NK-92 (cell line): ENCODE results near the gene DDI2.
"Not testable (repeated sequence)": the region's sequence is repeated elsewhere in the genome, so short reads cannot be mapped to it uniquely, and the experiment has no call there.

Experiments
- DNase-seq: peaks from one replicate; lab custom pipeline; 2025; ENCODE audit not compliant: unreplicated experiment; lab: John Stamatoyannopoulos, UW

The DDI2 gene

DNA sequence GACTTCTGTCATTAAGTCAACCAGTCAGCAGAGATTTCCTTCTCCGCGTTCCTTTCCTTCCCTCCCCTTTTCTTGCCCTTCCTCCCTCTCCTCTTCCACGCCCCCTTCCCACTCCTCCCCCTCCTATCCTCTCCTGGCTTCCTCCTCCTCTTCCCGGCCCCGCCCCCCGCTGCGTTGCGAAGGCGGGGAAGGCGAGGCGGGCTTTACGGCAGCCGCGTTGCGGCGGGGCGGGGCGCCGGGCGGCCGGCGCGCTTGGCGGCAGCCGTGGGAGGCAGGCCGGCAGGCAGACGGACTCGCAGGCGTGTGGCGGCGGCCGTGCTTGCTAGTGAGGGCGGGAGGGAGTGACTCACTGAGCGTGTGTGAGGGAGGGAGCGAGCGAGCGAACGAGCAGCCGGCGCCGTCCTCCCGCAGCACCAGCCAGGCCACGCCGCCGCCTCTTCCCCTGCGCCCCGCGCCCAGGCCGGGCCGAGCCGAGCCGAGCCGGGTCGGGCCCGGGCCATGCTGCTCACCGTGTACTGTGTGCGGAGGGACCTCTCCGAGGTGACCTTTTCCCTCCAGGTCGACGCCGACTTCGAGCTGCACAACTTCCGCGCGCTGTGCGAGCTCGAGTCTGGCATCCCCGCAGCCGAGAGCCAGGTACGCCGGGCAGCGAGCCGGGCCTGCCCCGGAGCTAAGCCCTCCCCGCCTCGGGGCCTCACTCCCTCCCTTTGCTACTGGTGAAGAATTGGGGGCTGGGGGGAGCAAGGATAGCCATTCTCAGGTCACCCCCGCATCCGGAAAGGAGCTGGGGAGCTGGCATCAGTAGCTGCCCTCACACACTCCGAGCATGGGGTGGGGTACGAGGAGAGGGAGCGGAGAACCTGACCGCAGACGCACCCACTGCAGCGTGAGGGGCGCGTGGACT is at the start of gene DDI2:
TSS of gene DDI2 (plus strand) at position 286 of the 904 bp plus-strand sequence. CDS start at position 499, 213 bp downstream.
- peak; percentile 78 for DNase-seq

DNA sequence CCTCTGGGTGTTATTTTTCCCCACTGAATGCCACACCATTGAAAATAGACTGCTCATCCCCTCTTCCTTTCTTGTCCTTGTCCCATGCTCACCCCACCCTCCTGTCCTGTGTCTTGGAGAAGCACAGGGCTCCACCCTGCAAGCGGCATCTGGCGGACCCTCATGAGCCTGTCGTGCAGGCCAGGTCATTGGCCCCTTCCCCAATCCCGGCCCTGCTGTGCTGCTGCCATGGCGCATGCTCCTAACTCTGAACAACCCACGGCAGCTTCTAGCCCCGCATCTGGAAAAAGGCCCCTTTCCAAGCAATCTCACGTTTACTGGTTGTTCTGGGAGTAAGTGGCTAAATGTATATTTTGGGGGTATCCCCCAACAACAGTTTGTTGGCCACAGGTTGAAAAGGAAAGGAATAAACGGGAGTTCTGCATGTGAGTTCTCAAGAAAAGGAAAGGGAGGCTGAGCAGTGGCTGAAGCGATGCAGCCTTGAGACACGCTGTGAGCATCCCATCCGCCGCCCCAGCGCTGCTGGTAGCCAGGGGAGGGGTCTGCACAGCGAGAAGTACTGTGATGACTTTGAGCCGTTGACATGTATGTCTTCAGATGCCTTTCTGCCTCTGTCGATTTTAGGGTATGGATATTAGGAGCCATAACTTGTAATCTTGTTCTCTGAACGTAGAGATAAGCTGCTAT is 48.7 kb upstream of the DDI2 start:
- no peak for DNase-seq

DNA sequence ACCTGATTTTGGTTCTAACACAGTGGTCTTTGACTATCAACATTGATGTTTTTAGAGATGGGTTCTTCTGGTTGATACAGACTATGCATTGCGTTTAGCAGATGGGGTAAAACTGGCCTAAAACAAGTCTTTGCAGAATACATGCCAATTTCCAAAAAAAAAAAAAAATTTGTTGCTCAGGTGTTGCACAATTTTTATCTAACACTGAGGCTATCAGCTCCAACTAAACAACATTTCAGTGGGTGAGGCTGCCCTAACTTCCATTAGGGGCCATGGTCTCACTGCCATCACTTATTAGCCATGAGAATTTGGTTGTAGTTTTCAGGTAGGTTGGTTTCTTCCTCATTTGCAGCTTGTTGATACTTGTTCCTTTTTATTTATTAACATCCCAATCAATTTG is 46.4 kb upstream of the DDI2 start:
- no peak for DNase-seq

DNA sequence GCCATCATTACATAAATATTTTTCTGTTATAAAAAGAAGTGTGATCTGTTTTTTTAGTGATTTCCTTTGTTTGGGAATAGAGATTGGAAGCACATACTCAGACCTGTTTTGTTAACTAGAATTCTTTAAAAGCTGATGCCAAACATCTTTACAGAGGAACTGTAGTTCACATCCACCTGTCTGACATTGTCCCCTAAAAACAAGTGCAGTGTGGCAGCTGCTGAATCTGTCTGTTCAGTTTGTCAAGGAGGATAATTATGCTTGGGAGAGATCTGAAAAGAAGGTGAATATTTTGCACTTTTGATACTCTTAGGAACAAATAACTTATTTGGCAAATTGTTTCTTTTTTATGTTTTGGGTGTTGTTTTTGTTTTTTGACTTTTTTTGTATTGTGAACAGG is 46.0 kb upstream of the DDI2 start:
- DNase-seq = no peak

DNA sequence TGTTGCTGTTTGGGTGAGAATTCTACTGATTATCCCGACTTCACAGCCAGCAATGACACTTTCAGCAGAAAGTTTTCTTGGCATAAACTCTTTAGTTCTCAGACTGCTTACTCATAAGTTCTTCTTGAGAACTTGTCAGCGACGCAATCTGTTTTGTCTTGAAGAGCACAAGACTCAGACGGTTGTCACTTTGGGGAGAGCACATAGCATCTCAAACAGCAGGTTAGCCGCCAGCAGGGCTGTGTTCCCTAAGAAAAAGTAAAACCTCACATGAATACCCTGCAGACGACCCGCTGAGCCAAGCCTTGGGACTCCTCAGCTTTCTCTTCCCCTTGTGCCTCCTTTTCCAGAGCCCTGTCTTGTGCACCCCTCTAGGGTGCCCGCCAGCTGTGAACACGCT is 43.8 kb upstream of the DDI2 start:
- DNase-seq = no peak

DNA sequence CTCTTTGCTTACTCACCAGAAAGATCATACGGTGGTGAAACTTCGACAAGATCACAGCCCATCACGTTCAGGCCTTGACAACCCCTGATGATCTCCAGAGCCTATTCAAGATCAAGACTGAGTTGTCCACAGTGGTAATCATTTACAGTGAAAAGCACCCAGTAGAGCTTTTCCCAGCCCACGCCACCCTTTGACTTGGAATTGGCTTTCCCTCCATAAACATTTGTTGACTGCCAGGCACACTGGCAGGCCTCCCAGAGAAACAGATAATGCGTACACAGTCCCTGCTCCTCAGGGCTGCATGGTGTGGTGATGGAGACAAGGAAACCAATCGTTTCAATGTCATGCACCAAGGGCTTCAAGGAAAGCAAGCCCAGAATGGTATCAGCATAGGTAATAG is 42.5 kb upstream of the DDI2 start:
- no peak for DNase-seq

DNA sequence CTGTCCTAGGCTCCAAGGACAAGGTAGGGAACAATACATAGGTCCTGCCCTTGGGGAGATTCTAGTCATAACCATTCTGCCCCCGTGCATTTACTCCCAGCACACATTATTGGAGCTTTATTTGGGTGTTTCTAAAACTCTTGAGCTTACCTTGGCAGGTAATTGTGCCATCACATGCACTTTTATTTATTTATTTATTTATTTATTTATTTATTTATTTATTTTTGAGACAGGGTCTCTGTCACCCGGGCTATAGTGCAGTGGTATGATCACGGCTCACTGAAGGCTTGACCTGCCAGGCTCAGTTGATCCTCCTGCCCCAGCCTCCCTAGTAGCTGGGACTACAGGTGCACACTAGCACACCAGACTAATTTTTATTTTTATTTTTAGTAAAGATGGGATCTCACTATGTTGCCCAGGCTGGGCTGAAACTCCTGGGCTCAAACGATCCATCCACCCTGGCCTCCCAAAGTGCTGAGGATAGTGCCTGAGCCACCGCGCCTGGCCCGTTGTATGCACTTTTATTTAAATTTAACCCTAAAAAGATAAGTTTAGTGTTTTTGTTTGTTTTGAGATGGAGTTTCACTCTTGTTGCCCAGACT is 41.6 kb upstream of the DDI2 start:
- no peak for DNase-seq

DNA sequence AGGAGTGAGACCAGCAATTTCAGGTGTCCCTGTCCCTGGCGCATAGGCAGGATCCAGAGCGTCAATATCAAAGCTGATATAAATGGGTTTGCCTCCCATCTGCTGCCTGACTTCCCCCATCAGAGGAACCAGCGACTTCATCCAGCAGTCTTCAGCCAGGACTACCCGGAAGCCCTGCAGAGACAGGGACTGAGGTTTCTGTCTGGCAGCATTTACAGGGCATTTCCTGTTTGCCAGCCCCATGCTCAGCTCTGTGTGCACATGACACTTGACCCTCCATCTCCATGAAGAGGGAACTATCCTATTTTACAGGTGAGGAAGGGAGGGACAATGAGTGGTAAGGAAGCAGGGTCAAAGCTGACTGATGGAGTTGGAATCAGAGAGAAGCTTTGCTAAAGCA is 39.6 kb upstream of the DDI2 start:
- no peak for DNase-seq

DNA sequence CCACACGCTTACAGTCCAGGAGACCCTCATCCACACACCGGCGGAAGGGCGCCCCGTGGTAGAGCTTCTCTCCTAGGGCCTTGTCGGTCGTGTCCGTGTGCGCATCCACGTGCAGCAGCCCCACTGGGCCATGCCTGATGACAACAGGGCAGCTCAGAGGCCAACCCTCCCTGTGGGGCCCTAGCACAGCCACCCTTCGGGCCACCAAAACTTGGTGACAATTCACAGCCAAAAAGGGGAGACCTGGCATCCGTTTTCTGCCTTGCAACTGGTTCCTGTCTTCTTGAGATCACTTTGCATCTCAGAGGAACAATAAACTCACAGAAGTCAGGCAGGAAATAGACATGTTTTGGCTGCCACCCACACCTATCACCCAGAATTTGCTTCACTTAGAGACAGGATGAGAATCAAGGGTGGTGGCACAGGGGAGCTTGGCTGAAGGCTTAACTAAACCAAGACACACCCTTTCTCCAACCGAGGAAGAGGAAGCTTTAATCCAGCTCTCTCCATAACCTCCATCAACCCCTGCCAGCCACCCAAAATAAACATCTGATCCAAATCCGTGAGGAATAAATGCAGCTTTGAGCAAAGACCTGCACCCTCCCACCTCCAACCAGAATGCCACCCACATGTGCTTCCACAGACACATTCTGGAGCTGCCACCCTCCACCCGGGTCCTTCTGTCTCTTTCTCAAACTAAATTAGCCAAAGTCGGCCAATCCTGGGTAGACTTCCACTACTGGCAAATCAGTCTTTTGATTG is 38.2 kb upstream of the DDI2 start:
- no peak for DNase-seq

DNA sequence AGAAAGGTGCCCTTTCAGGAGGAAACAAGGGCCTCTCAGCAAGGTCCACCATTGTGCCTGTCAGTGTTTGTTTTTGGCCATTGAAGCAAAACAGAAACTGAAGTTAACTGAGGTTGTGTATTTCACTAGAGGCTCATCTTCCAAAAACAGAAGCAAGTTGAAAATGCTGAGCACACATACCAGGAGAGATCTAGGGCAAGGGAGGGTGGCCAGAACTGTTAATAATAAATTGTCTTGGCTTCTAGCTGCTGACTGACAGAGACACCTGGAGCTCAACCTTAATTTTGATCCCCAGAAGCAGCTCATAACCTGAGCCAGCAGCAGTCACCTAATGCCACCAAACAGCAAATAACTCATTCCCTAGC is 37.6 kb upstream of the DDI2 start:
- DNase-seq = no peak

DNA sequence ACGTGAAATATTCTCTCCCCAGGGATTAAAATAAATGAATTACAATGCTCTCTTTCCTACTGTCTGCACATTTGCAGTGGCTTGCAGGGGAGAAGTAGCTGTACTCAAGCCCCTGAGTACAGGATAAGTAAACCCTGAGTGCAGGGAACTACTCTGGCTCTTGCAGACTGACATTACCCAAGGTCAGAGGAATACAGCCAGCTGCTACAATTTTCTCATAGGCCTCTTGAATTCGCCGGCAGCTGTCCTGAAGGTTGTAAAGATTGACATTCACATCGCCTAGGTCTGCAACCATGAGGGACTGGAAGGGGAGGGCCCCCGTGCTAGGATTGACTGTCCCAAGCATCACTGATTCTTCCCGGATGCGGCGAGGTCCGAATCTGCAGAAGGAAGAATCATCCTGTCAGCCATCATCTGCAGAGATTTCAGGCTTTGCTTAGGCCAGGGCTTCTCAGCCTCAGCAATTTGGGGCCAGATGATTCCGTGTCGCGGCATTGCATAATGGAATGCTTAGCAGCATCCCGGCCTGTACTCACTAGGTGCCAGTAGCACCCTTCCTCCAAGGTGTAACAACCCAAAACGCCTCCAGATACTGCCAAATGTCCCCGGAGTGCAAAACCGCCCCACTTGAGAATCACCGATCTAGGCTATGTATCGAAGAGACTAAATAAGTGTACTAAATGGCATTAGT is 34.1 kb upstream of the DDI2 start:
- DNase-seq = no peak

DNA sequence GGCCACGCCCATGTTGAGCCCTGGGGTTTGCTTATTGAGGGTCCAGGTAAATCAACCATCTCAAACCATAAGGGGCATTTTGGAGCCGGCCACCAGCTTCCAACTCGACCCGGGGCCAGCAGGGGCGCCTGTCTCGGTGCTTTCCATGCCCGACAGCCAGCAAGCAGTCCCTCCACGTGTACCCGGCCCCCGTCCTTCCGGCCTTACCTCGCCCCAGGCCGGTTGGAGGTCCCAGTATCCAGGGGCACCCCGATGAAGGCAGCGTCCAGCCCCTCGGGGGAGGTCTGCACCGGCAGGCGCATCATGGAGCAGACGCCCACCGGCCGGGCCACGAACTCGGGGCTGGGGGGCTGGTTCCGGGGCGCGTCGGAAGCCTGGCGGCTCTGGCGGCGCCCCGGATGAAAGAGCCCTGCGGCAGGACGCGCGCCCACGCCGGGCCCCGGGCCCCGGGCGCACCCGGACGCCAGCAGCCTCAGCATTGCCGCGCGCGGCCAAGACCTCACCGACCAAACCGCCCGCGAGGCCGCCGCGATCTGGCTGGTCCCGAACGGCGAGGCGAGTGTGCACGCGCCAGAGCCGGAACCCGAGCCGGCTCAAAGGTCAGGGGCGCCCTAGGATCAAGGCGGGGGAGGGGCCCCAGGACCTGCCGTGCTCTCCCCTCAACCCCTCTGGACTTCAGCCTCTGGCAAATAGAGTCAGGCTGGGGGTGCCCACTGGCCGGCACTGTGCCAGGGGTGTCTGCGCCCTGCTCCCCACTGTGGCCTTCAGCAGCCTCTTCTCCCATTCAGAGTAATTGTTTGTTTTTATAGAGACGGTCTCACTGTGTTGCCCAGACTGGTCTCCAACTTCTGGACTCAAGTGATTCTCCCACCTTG is 32.5 kb upstream of the DDI2 start, which contains the start of gene AGMAT:
TSS of gene AGMAT (minus strand) at position 563 of the 875 bp plus-strand sequence. CDS start at position 479, 84 bp downstream.
- no peak for DNase-seq

DNA sequence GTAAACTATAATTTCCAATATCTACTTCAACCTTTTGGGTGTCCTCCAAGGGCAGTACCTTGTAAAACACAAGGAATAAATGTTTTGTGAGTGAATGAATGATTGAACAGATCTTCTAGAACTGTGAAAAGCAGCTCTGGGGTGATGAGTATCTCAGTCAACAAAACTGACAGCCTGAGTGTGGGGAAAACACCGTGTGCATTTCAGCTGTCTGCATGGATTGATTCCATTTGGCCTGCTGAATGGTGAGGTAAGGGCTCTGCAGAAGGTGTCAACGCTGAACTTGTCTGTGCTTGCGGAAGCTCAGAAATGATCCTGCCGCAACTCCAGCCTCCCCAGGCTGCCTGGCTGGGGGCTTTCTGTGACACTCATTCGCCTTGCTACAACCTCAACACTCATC is 25.0 kb upstream of the DDI2 start:
- no peak for DNase-seq

DNA sequence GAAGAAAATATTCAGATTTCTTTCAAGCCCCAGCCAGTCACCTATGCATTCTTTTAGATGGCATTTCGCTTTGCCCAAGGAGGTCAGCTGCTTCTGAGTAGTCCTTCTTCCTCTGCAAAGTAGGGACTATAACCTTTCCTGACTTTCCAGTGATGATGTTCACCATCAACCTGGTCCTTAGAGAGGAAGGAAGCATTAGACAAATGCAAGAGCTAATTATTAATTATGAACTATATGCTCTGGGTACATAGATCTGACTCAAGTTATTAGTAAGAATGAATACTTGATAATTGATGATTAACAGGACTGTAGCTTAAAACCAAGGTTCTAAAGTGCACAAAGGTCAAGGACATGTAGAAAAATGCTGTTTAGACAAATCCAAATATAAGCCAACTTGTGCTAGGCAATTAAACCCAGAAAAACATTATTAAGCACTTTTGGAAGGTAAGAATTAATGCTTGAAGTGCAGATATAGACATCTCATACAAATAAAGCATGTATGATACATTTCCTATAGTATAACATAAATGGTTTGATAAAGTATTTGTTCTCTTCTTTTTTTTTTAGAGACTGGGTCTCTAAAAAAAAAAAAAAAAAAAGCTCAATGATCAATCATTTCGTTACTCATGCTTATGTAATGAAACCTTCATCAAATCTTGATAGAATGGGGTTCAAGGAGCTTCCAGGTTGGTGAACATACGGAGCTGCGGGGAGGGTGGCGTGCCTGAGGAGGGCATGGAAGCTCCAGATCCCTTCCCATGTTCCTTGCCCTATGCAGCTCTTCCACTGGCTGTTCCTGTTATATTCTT is 21.2 kb upstream of the DDI2 start:
- no peak for DNase-seq

DNA sequence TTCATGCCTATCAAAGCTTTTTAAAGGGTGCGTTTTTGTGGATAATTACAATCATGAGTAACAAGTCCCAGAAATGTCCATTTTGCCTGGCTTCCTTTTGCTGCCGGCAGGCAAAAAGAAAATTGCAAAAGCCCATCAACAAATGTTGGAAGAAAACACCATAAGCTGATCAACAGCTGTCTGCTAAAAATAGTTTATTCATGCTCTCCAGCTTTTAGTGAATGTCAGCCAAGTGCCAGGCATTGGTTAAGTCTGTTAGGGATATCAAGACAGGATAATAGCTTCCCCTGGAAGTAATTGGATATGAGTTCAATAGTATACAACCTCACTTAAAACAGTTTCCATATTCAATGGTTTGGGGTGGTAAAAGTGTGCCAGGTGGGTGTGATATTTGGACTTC is 18.8 kb upstream of the DDI2 start:
- no peak for DNase-seq

DNA sequence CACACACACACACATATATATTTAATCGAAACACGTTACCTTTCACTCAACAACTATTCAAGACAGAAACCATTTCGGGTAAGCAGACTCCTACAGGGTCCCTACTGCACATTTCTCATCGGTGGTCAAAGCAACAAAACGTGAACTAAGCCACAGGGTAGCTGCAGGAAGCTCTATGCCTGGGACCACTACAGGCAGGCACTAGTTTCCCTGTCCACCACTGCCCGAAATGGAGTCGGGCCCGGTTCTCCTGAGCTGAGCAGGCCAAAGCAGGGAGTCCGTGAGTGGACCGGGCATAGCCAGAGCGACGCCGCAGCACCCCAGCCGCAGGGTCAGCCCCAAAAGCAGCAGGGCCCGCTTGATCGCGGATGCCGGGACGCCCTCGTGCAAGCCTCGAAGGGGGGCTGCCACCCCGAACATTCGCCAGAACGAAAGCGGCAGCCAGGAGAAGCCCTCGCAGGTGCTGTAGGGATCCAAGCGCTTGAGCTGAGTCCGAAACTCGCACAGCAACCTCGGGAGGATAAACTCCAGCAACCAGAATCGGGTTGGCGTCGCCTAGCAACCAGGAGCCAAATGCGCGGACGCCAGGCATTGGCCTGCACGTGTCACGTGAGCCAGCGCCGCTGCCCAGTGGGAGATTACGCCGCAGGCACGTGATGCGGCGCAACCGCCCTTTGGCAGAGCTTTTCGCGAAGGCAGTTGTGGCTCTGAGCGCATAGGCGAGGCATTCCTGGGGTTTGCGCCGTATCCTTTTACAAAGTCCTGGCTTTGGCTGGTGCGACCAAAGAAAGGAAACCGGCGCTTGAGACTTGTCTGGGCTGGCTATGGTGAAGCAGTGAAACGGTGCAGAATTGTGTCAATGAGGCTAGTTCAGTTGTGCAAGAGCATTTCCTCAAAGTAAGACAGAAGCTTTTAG is 13.9 kb upstream of the DDI2 start:
- DNase-seq = peak; percentile 46

DNA sequence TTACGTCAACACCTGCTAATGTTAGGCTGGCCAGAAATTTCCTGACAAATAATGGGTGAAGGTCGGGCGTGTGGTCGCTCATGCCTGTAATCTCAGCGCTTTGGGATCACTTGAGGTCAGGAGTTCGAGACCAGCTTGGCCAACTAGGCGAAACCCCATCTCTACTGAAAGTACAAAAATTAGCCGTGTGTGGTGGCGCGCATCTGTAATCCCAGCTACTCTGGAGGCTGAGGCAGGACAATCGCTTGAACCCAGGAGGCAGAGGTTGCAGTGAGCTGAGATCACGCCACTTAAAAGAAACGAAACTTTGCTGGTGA is 13.3 kb upstream of the DDI2 start:
- DNase-seq = not testable (repeated sequence)

DNA sequence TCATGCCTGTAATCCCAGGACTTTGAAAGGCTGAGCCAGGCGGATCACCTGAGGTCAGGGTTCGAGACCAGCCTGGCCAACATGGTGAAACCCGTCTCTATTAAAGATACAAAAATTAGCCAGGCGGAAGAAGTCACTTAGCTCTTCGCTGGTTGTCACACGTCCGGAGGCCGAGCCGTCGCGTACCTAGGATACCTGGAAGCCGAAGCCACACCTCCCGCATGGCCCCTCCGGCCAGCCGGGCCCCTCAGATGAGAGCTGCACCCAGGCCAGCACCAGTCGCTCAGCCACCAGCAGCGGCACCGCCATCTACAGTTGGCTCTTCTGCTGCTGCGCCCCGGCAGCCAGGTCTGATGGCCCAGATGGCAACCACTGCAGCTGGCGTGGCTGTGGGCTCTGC is 12.9 kb upstream of the DDI2 start:
- not testable (repeated sequence) for DNase-seq
